AG04449 (cell line): ENCODE results near the gene NEK3.
"Not testable (repeated sequence)": the region's sequence is repeated elsewhere in the genome, so short reads cannot be mapped to it uniquely, and the experiment has no call there.

Experiments
- CTCF ChIA-PET: fragments of 350-600 bp; formaldehyde crosslinking; extraction: SDS; loops from one replicate; lab custom pipeline; 2021; ENCODE audit warnings: antibody characterized with exemption; lab: Yijun Ruan, JAX
- POLR2A ChIA-PET: fragments of 400-600, 350-600 bp; formaldehyde crosslinking; extraction: SDS; loops from one replicate; lab custom pipeline; 2020; ENCODE audit warnings: antibody characterized with exemption, inconsistent platforms; lab: Yijun Ruan, JAX
- DNase-seq: peaks from one replicate; pipeline ENCODE4 v3.0.0-alpha.2; 2010; ENCODE audit warnings: low read depth, low spot score
- H3K4me3 ChIP-seq: 2 replicates; pipeline ENCODE4 v1.5.1; 2011; ENCODE audit warnings: low read depth, mild to moderate bottlenecking, control low read depth, low read length
- CTCF ChIP-seq: IDR thresholded peaks from one replicate; pipeline ENCODE4 v1.5.1; 2011; ENCODE audit warnings: mild to moderate bottlenecking, moderate library complexity, low read length, control low read depth, inconsistent platforms; ENCODE audit not compliant: insufficient read depth; ENCODE audit errors: missing control alignments

Gene NEK3, protein sequence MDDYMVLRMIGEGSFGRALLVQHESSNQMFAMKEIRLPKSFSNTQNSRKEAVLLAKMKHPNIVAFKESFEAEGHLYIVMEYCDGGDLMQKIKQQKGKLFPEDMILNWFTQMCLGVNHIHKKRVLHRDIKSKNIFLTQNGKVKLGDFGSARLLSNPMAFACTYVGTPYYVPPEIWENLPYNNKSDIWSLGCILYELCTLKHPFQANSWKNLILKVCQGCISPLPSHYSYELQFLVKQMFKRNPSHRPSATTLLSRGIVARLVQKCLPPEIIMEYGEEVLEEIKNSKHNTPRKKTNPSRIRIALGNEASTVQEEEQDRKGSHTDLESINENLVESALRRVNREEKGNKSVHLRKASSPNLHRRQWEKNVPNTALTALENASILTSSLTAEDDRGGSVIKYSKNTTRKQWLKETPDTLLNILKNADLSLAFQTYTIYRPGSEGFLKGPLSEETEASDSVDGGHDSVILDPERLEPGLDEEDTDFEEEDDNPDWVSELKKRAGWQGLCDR

DNA sequence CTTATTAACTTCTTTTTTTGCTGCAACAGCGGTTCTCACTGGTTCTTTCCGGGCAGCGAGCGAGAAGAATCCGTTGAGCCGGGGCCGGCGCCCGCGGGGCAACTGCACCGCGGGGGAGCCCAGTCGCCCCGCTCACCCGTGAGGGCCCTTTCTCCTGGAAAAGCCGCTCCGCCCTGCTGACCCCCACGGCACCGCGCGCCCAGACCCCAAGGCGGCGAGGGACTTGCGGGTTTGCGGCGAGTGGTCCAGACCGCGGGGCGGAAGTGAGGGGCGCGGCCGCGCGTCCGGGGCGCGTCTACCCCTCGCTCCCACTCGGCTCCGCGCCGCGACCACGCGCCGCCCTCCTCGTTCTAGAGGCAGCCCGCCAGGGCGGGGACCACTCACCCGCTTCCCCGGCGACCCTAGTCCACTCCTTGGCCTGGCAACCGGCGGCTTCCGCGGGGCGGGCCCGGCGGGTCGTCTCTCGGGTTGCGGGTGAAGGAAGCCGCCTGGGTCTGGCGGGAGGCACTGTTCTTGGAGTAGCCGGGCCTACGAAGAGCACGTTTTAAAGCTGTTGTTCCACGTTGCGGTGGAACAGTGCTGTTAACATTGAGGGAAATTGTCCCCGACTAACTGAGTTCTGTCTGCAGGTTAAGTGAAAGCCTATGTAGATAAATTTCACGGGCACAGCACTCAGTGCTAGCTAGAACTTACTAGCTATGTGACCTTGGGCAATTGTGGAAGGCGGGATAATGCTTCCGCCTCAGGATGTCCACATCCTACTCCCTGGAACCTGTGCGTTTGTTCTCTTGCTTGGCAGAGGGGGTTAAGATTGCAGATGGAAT is at the start of gene NEK3:
NEK3 (minus strand) TSS at position 439 of the 824 bp plus-strand sequence. CDS start 3,406 bp downstream, outside the sequence.
- POLR2A ChIA-PET = no interaction called here
- no peak for DNase-seq
- H3K4me3 ChIP-seq = peak within 1 kb of the TSS; percentile 70
- TF ChIP-seq CTCF = no peak
- CTCF ChIA-PET = interaction anchor here (0.8 to 1.9 kb wide), 6 partner anchors 10 to 293 kb away, joined by 3 to 7 read pairs (median 4); partner anchors contain the start of genes NEK5 and VPS36

DNA sequence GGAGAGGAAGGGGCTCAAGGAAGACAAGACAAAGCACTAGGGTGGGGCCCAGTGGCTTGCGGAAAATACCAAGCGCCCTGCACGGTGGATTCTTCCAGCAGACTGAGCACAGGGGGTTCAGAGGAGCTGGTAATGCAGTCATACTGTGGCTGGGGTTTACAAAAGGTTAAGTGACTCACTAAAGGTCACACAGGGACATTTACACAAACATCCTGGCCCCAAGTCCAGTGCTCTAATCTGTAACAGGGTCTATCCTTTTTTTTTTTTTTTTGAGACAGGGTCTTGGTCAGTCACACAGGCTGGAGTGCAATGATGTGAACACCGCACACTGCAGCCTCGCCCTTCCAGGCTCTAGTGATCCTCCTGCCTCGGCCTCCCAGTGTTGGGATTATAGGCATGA is 49.0 kb upstream of the NEK3 start:
- not testable (repeated sequence) for H3K4me3 ChIP-seq

DNA sequence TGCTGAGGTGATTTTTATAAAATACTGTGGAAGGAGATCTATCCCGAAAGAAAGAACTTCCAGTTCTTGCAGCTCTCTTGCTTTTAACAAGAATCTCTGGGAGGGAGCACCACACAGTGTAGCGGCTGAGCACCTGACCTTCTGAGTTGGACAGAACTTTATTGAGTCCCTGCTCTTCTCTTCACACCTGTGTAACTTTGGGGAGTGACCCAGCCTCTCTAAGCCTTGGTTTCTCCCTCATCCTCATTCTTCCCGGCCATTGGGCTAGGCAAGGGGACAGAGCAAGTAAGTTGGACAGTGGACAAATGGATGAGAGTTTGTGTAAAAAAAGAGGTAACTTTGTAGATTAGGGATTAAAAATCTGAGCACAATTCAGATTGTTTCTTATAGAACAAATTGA is 48.5 kb upstream of the NEK3 start:
- H3K4me3 ChIP-seq, POLR2A ChIA-PET, DNase-seq, CTCF ChIA-PET: not testable (repeated sequence)

More for the DNA sequence above, 49.0 kb upstream of the NEK3 start:
- DNase-seq, CTCF ChIA-PET, POLR2A ChIA-PET: not testable (repeated sequence)

DNA sequence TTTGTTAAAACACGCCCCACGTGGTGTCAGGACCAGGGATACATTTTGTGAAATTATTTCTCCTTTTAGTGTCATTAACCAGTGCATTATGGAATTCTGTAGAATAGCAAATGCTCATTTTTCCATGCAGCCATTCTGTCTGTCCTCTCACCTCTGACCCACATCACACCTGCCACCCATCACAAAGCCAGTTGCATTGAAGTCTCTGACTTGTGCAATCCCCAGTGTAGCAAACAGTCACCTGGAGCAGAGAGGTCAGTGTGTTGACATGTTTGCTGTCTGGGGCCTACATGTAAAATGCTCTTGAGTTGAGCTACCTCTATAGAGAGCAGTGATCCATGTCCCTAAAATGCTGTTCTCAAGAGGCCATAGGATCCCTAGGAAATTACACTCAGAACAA is 47.9 kb upstream of the NEK3 start:
- DNase-seq, H3K4me3 ChIP-seq, POLR2A ChIA-PET, CTCF ChIA-PET: not testable (repeated sequence)

DNA sequence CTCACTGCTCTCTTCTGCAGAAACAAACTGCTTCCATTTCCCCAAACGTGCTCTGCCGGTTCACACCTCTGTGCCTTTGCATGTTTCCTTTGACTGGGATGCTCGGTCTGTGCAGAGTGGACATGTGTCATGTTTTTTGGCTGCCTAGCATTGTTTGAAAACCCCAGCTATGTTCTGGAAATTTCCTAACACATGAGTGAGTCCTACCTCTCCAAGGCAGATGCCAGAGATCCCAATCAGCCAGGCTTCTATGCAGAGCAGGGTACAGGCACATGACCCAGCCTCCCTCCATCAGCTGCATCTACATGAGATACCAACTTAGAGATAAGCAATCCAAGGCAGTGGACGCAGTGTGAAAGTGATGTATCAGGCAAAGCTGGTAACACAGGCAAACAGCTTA is 45.1 kb upstream of the NEK3 start:
- H3K4me3 ChIP-seq, DNase-seq: not testable (repeated sequence)
- POLR2A ChIA-PET = interaction anchor here (1.2 kb wide), 1 partner anchor 10 kb away, joined by 3 read pairs; no protein-coding TSS in a partner anchor
- CTCF ChIA-PET = interaction anchor here (0.7 to 2.9 kb wide), 2 partner anchors 246 to 389 kb away, joined by 4 to 9 read pairs; partner anchors contain the start of gene VPS36

DNA sequence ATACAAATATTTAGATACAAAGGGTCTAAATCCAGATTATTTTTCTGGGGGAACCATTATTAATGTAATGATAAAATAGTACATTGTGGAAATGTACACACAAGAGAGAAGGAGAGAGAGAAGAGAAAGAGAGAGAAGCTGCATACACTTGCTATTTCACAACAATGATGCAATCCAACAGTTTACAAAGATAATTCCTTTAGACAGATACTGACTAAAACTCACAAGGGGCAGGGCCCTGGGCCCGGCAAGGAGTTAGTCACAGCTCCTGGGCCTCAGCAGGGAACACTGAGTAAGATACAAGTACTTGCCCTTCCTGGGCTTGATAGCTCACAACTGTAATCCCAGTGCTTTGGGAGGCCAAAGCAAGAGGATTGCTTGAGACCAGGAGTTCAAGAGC is 44.5 kb upstream of the NEK3 start:
- ChIA-PET POLR2A (interaction anchor here (1.2 kb wide), 1 partner anchor 9 kb away, joined by 3 read pairs; no protein-coding TSS in a partner anchor), CTCF (interaction anchor here (0.7 to 4.8 kb wide), 3 partner anchors 247 to 389 kb away, joined by 4 to 30 read pairs (median 9); partner anchors contain the start of gene VPS36)
- DNase-seq = peak; percentile 54
- H3K4me3 ChIP-seq = not testable (repeated sequence)

GRCh38 chr13:52202506-52202905 is 43.1 kb upstream of the NEK3 start:
- H3K4me3 ChIP-seq, POLR2A ChIA-PET, DNase-seq: not testable (repeated sequence)
- CTCF ChIA-PET = interaction anchor here (0.9 to 4.8 kb wide), 10 partner anchors 42 to 388 kb away, joined by 3 to 30 read pairs (median 4); partner anchors contain the start of genes ALG11, ATP7B, NEK5 and VPS36

DNA sequence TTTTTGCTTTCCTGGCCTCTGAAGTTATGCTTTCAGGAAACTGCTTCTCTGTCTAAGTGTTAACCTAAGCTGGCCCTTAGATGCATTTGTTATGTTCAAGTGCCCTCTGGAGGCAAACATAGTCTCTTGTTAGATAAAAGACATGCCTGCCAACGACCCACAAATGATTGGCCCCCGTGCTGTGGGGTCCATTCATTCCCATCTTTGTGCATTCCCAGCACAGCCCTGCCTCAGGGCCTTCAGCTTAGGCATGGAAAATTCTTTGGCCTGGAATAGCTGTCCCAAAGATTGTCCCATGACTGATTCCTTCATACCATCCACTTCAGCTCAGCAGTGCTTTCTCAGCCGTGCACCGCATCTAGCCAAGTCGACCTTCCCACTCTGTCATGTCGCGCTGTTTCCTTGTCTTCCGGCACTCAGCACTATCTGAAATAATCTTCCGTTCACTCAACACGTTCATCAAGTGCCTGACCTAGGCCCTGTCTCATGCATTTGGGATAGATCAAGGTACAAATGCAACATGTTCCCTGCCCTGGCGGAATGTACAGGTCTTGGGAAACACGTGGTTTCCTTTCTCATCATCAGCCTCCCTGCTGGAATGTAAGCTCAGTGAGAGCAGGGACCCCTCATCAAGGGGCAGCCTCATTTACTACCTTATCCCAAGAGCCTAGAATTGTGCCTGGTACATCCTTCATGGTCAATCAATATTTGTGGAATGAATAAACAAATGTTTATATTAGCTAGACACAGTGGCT is 42.2 kb upstream of the NEK3 start:
- peak; percentile 25 for TF ChIP-seq CTCF
- H3K4me3 ChIP-seq, DNase-seq: not testable (repeated sequence)
- ChIA-PET POLR2A (interaction anchor here (0.6 kb wide), 1 partner anchor 218 kb away, joined by 3 read pairs; no protein-coding TSS in a partner anchor), CTCF (interaction anchor here (0.6 to 4.8 kb wide), 15 partner anchors 10 to 387 kb away, joined by 3 to 30 read pairs (median 3); partner anchors contain the start of genes ALG11, ATP7B, NEK5 and VPS36)
